HepG2 (cell line): ENCODE results near the gene SFMBT1. TPM values are rescaled to one million over a fixed set of nuclear protein-coding genes. Genes with fewer than 3 reads are reported as not detected.

Experiments
- ATAC-seq: fragments of 200-7000 bp; cut with Tn5 transposase; 3 replicates; pipeline ENCODE4 v1.9.1; 2020; ENCODE audit warnings: mild to moderate bottlenecking, moderate library complexity
- BruUV-seq: library from RNA; stranded (reverse); fragments of 400-500 nt; replicated peaks from 2 replicates; lab custom pipeline; 2021; lab: Mats Ljungman, UMichigan
- CTCF ChIA-PET: fragments of 300-600 bp; formaldehyde crosslinking; extraction: SDS; loops from one replicate; lab custom pipeline; 2021; ENCODE audit warnings: low total read pairs, inconsistent platforms, low intra/inter-chr PET ratio; lab: Yijun Ruan, JAX
- POLR2A ChIA-PET: fragments of 350-600 bp; sonication (Branson Sonifier 250); formaldehyde crosslinking; loops from one replicate; lab custom pipeline; 2020; ENCODE audit warnings: antibody characterized with exemption, inconsistent platforms; lab: Yijun Ruan, JAX
- DNase-seq: peaks from one replicate; pipeline ENCODE4 v3.0.0-alpha.2; 2015; ENCODE audit warnings: low spot score
- FAIRE-seq: peaks from 3 replicates; lab custom pipeline; 2011; peaks lifted over from hg19 to GRCh38; lab: Jason Lieb, UNC
- H2AFZ ChIP-seq: one replicate; pipeline ENCODE4 v1.6.1; 2011; ENCODE audit warnings: low read length, inconsistent platforms
- H3K27ac ChIP-seq: fragments of 300-600 bp; 3 replicates; pipeline ENCODE4 v1.8.0; 2011; ENCODE audit warnings: mixed run types, mild to moderate bottlenecking, mixed read lengths, low read length, inconsistent platforms; ENCODE audit not compliant: insufficient read depth; ENCODE audit errors: extremely low read length
- H3K27me3 ChIP-seq, 2 experiments: fragments of 200-600 bp in 1 of 2; 2 replicates in 1 of 2; 3 replicates in 1 of 2; pipeline versions ENCODE4 v1.6.0 to v1.8.0; 2011; ENCODE audit warnings: low read length in 2 of 2, mild to moderate bottlenecking in 2 of 2, moderate library complexity in 2 of 2, inconsistent platforms in 1 of 2; ENCODE audit not compliant: insufficient read depth in 2 of 2, control insufficient read depth in 1 of 2
- H3K36me3 ChIP-seq, 2 experiments: fragments of 200-600 bp in 1 of 2; replicated peaks in 1 of 2; 2 replicates in 1 of 2; 3 replicates in 1 of 2; pipeline versions ENCODE4 v1.5.1 to v1.8.0; 2011; ENCODE audit warnings: low read length in 2 of 2, inconsistent platforms in 1 of 2; ENCODE audit not compliant: insufficient read depth in 2 of 2, control insufficient read depth in 1 of 2
- H3K4me1 ChIP-seq: 2 replicates; pipeline ENCODE4 v1.5.1; 2012; ENCODE audit warnings: low read length, inconsistent platforms; ENCODE audit not compliant: insufficient read depth
- H3K4me2 ChIP-seq: 2 replicates; pipeline ENCODE4 v1.6.0; 2011; ENCODE audit warnings: low read depth, low read length, inconsistent platforms
- H3K4me3 ChIP-seq, 3 experiments: fragments of 200-600 bp in 1 of 3; sonication (generic), shearing (Covaris generic) in 1 of 3; replicated peaks in 1 of 3; 2 replicates each; pipeline ENCODE4 v1.5.1; 2011 to 2016; ENCODE audit warnings: low read length in 3 of 3, inconsistent platforms in 2 of 3, low read depth in 2 of 3, mild to moderate bottlenecking in 2 of 3, control low read depth in 1 of 3, mixed read lengths in 1 of 3; ENCODE audit not compliant: insufficient read depth in 1 of 3
- H3K79me2 ChIP-seq: one replicate; pipeline ENCODE4 v1.6.1; 2011; ENCODE audit warnings: low read length, inconsistent platforms; ENCODE audit not compliant: insufficient read depth
- H3K9ac ChIP-seq: 2 replicates; pipeline ENCODE4 v1.6.0; 2011; ENCODE audit warnings: mild to moderate bottlenecking, low read depth, low read length, inconsistent platforms; ENCODE audit not compliant: insufficient read depth
- H3K9me3 ChIP-seq: 2 replicates; pipeline ENCODE4 v1.5.1; 2012; ENCODE audit warnings: mild to moderate bottlenecking, low read length
- H4K20me1 ChIP-seq: 2 replicates; pipeline ENCODE4 v1.6.0; 2011; ENCODE audit warnings: inconsistent platforms, mild to moderate bottlenecking, low read length, moderate library complexity; ENCODE audit not compliant: insufficient read depth
- EP300 ChIP-seq, 3 experiments: sonication (generic) in 1 of 3; formaldehyde crosslinking in 1 of 3; IDR thresholded peaks; 2 replicates each; pipeline versions ENCODE4 v1.5.1 to v1.6.1; 2011 to 2020; ENCODE audit warnings: low read depth in 2 of 3, low read length in 2 of 3, borderline replicate concordance in 1 of 3, improper control_type of control experiment in 1 of 3, mild to moderate bottlenecking in 1 of 3, missing genetic modification reagents in 1 of 3, moderate library complexity in 1 of 3
- GABPB1 ChIP-seq: IDR thresholded peaks from 2 replicates; pipeline ENCODE4 v1.6.1; 2016; ENCODE audit warnings: mild to moderate bottlenecking, missing genetic modification reagents, moderate library complexity, missing compliant biosample characterization
- HIC2 ChIP-seq: sonication (generic); formaldehyde crosslinking; IDR thresholded peaks from 2 replicates; pipeline ENCODE4 v1.9.0; 2022; ENCODE audit warnings: low read depth, missing genetic modification reagents
- PAXIP1 ChIP-seq: sonication (generic); formaldehyde crosslinking; conservative IDR thresholded peaks from 2 replicates; pipeline ENCODE4 v1.4.0; 2020; ENCODE audit warnings: mild to moderate bottlenecking, missing genetic modification reagents, moderate library complexity
- RARA ChIP-seq: IDR thresholded peaks from 2 replicates; pipeline ENCODE4 v1.6.1; 2016; ENCODE audit warnings: missing genetic modification reagents, missing compliant biosample characterization
- RXRA ChIP-seq: sonication (generic); formaldehyde crosslinking; IDR thresholded peaks from 2 replicates; pipeline ENCODE4 v1.5.1; 2020; ENCODE audit warnings: missing genetic modification reagents
- THRA ChIP-seq: sonication (generic); formaldehyde crosslinking; IDR thresholded peaks from 2 replicates; pipeline ENCODE4 v1.4.0; 2020; ENCODE audit warnings: missing genetic modification reagents, borderline replicate concordance
- ZFP41 ChIP-seq: sonication (generic); formaldehyde crosslinking; IDR thresholded peaks from 2 replicates; pipeline ENCODE4 v1.4.0; 2020; ENCODE audit warnings: mild to moderate bottlenecking, missing genetic modification reagents, borderline replicate concordance
- ZNF230 ChIP-seq: sonication (generic); formaldehyde crosslinking; IDR thresholded peaks from 2 replicates; pipeline ENCODE4 v1.4.0; 2020; ENCODE audit warnings: mild to moderate bottlenecking, missing genetic modification reagents
- WGBS: methylation state at CpG from one replicate; pipeline ENCODE4 v1.1.6; 2017; ENCODE audit warnings: low lambda C conversion rate; 5-methylcytosine and 5-hydroxymethylcytosine counted together
- in situ Hi-C: cut with HindIII; loops from 2 replicates; pipeline ENCODE4 v1.10.0; 2017; ENCODE audit warnings: low pct_unique_long_range_greater_than_20kb; ENCODE audit not compliant: extremely low pct_ligation_motif_present
- intact Hi-C: fragments of 100-400 bp; cut with micrococcal nuclease; formaldehyde crosslinking; loops from one replicate; pipeline ENCODE4 v1.10.0; 2022; ENCODE audit not compliant: unreplicated experiment
- polyA plus RNA-seq, 8 experiments: library from polyadenylated mRNA; depleted of rRNA in 3 of 8; stranded (reverse) in 7 of 8; unstranded in 1 of 8; fragments of >200 nt; fragmentation: Illumina TruSeq in 4 of 8; extraction: Trizol in 4 of 8; gene quantifications; 2 replicates each; pipeline versions ENCODE4 v1.2.1 to v1.2.3, GENCODE V29; 2011 to 2016; ENCODE audit warnings: low read depth in 4 of 8, missing spikeins in 1 of 8, mixed read lengths in 1 of 8; ENCODE audit not compliant: insufficient read depth in 1 of 8
- total RNA-seq, 5 experiments: library from RNA; depleted of rRNA; stranded (reverse); fragments of >200 nt; fragmentation: Illumina TruSeq; extraction: Trizol; gene quantifications; 2 replicates each; pipeline ENCODE4 v1.2.3, GENCODE V29; 2016; ENCODE audit warnings: low read depth in 1 of 5
- TF ChIP-seq, protein P1 (sequence below): sonication (generic); formaldehyde crosslinking; IDR thresholded peaks from 2 replicates; pipeline ENCODE4 v1.4.0; 2020; ENCODE audit warnings: missing genetic modification reagents, low read depth, mild to moderate bottlenecking, borderline replicate concordance
- TF ChIP-seq, protein P2 (sequence below): sonication (generic); IDR thresholded peaks from 2 replicates; pipeline ENCODE4 v1.6.1; 2016; ENCODE audit warnings: low read depth, borderline replicate concordance

SFMBT1 gene
- total and polyA plus RNA-seq, 2 of the 13 experiments (the other 11 are each of a cell fraction or from before 2014, with no cell fraction given): 3.8 to 12.8 TPM

GRCh38 chr3:53084310-53085001, 38.6 kb upstream of the SFMBT1 start:
- H3K27ac ChIP-seq: no peak overlapping the region
- TF ChIP-seq EP300 (IDR thresholded peaks at IDR 0.05; ENCODE audit: low read depth in 2 of 2, low read length in 2 of 2) (0 out of 4 replicates have a peak, but pooled peaks of 1 of the 2 experiments have one; percentile 12), EP300 (CRISPR knock-in tag; IDR thresholded peaks at IDR 0.05; ENCODE audit: borderline replicate concordance) (no peak), HIC2 (peak; percentile 16; the same call in 1 of the 2 replicates), GABPB1 (CRISPR knock-in tag) (no peak), PAXIP1 (peak; percentile 48; the same call in 1 of the 2 replicates), THRA (peak; percentile 75; the same call in 1 of the 2 replicates), RXRA (CRISPR knock-in tag) (peak; percentile 55; the same call in 1 of the 2 replicates), RARA (CRISPR knock-in tag) (peak; percentile 44), ZNF230 (0 out of 2 replicates have a peak, but pooled peaks have one; percentile 29), ZFP41 (CRISPR knock-in tag) (no peak)
- TF ChIP-seq, protein P1, sequence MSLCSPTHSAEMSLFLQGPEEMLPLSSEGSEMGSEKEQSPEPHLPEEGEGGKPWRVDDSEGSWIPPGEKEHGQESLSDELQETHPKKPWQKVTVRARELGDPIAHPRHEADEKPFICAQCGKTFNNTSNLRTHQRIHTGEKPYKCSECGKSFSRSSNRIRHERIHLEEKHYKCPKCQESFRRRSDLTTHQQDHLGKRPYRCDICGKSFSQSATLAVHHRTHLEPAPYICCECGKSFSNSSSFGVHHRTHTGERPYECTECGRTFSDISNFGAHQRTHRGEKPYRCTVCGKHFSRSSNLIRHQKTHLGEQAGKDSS (CRISPR knock-in tag): 0 out of 2 replicates have a peak, but pooled peaks have one; percentile 32
- TF ChIP-seq, protein P2, sequence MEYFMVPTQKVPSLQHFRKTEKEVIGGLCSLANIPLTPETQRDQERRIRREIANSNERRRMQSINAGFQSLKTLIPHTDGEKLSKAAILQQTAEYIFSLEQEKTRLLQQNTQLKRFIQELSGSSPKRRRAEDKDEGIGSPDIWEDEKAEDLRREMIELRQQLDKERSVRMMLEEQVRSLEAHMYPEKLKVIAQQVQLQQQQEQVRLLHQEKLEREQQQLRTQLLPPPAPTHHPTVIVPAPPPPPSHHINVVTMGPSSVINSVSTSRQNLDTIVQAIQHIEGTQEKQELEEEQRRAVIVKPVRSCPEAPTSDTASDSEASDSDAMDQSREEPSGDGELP: peak; percentile 49; the same call in 1 of the 2 replicates

More at GRCh38 chr3:53084310-53085001, 38.6 kb upstream of the SFMBT1 start:
- Histone ChIP-seq H3K4me2 (peak overlapping the region; percentile 56), H3K4me1 (peaks cover 19% of the 10 kb centered on the region), H3K36me3 (no peaks in the 10 kb centered on the region), H3K4me3 (no peak overlapping the region), H3K27me3 (no peaks in the 10 kb centered on the region), H3K9me3 (no peaks in the 10 kb centered on the region), H3K79me2 (no peaks in the 10 kb centered on the region), H3K9ac (no peak overlapping the region), H4K20me1 (no peaks in the 10 kb centered on the region), H2AFZ (no peak overlapping the region)
- BruUV-seq: no TSS peak
- in situ Hi-C loops: no loop called here
- ChIA-PET CTCF (no interaction called here), POLR2A (interaction anchor here (1.3 kb wide), 1 partner anchor 9 kb away, joined by 3 read pairs; no protein-coding TSS in a partner anchor)
- FAIRE-seq (peak; percentile 55), DNase-seq (peak; percentile 41), ATAC-seq (peak; percentile 73)
- 38% methylated on average over 10 of the region's 12 CpGs for WGBS
- intact Hi-C loops: no loop called here
